Left renal cortex interstitium (tissue), 4 donors: Measurements from ENCODE around the gene MYH14. TPM values are rescaled to one million over a fixed set of nuclear protein-coding genes. Genes with fewer than 3 reads are reported as not detected.

ENCODE experiments used
- DNase-seq, 4 donors: peaks; one replicate each; pipeline ENCODE4 v3.0.0-alpha.2; 2013; ENCODE audit warnings: low read depth in 4 of 4, low spot score in 2 of 4, missing footprints in 1 of 4
- polyA plus RNA-seq, 4 donors: library from polyadenylated mRNA; unstranded; fragments of 120-200 nt; gene quantifications; one replicate each; pipeline ENCODE4 v1.2.1, GENCODE V29; 2013; ENCODE audit not compliant: insufficient read length in 4 of 4

Gene MYH14
- polyA plus RNA-seq, 4 donors: 20.0 to 31.9 (median 25.0) TPM

DNA sequence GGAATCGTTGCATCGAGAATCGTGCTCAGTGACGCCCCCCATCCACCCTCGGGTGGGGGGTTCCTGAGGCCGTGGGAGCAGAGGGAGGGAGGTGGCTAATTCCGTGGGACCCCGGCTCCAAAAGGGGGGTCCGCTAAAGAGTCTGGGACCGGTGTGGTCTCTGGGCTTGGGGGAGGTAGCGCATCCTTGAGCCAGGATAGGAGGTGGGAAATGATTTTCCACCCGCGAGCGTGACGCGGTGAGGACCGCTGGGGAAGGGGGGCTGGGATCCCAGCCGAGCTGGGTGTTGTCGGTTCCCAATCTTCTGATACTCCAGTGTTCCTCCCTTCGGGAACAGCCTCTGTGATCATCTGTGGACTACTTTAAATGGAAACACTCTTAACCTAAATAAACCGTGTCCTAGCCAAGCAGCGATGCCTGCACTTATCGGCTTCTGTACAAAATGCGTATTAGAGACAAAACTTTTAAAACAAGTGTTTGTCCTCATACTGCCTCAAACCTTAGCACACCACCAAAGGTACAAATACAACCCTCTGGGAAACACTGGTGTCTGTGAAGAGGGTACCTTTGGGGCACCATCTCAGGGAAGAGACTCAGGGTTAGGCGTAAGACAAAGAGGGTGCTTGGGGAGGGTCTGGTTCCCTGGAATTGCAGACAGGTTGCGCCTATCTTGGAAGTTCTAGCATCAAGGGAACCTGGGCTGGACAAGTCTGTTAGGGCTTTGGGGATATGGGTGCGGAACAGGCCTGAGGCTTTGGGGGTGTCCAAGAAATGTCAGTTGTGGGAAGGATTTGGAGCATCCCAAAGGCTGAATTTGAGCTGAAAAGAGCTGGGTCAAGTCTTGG is 109.8 kb downstream of the MYH14 start:
- DNase-seq: no peak

- DNase-seq: no peak
These were observed 110.6 kb downstream of the MYH14 start for GRCh38 chr19:50313812-50314536.

DNA sequence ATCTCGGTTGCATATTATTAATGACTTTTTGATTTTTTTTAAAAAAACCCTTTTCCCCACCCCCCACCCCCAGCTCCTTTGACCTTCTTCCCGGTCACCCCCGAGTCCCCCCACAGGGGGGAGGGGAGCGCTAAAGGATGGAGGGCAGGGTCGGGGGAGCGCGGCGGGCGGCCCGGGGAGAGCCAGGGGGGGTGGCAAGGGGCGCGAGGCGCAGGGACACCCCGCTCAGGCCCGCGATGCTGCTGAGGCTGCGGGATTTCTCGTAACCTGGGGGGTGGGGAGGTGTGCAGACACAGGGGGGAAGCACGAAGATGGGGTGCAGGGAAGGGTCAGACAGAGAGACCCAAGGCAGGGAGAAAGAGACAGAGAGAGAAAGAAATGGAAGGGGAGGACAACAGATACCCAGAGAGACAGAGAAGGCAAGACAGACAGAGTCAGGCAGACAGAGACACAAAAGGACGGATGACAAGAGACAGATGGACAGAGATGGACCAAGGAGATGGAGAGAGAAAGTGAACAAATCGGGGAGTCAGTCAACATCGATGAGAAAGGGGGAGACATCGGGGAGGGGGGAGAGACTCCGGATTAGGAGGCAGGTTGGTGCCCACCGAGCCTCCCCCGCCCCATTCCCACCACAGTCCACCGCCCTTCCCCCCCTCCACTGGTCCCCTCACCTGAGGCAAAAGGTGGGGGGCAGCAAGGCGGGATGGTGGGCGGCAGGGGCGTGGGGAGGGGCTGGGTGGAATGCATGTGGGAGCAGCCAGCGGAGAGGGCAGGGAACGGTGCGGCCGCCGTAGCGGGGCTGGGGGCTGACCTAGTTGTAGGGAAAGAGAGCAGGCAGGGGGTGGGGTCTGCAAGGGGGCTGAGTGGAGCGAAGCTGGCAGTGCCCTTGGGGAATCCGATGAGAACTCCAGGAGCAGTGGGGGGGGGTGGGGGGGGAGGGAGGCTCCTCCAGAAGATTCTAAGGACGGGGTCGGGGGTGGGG is 111.6 kb downstream of the MYH14 start:
- no peak for DNase-seq

DNA sequence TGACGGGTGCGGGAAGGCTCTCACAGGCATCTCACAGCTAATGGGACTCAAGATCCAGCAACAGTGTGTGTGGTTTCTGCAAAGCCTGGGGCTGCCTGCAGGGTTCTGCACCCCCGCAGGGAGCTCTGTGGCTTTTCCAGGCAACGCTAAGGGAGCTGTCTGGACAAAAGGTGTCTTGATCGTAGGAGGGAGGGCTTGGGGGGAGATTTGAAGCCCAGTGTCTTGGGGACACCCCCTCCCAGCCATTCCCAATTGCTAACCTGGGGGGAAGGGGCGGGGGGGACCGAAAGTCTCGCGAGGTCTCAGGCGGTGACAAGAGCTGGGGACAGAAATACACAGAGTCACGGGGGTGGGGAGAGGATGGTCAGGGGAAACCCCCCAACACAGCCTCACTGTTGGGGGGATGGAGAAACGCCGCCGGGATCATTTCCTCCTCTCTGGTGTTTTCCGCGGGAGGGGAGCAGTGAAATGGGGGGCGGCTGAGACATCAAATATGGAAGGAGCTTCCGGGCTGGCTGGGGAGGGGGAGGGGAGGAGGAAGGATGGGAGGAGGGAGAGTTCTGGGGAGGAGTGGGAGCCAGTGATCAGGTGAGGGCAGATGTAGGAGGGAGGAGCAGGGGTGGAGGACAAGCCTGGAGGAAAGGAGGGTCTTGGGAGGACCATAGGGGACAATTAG is 112.5 kb downstream of the MYH14 start:
- no peak for DNase-seq

DNA sequence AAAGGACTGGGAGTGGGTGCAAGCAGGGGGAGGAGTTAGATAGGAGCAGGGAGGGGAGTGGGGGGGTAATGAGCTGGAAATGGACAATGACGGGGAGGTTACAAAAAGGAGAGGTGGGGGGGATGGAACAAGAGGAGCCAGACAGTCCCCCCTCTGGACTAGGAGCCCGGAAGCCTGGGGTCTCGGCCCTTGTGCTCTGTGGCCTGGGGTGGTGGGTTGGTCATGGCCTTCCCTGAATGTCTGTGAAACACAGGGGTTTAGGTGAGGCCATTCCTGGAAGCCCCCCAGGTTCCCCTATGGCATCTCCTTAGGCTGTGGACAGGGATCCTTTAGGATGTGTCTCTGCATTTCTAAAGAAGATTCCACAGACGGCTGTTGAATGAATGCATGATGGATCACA is 113.7 kb downstream of the MYH14 start:
- no peak for DNase-seq

- no peak for DNase-seq
These were observed 115.0 kb downstream of the MYH14 start for GRCh38 chr19:50318438-50318837.

- DNase-seq: no peak
These were observed 115.7 kb downstream of the MYH14 start for GRCh38 chr19:50319156-50319555.

- no peak for DNase-seq
These were observed 116.6 kb downstream of the MYH14 start for GRCh38 chr19:50320051-50320450.

GRCh38 chr19:50320596-50320995 is 117.2 kb downstream of the MYH14 start:
- DNase-seq: no peak

GRCh38 chr19:50321831-50322230 is 118.4 kb downstream of the MYH14 start:
- DNase-seq: no peak

GRCh38 chr19:50322234-50322633 is 118.8 kb downstream of the MYH14 start:
- DNase-seq: no peak

- no peak for DNase-seq
These were observed 119.7 kb downstream of the MYH14 start for GRCh38 chr19:50322931-50323781.

DNA sequence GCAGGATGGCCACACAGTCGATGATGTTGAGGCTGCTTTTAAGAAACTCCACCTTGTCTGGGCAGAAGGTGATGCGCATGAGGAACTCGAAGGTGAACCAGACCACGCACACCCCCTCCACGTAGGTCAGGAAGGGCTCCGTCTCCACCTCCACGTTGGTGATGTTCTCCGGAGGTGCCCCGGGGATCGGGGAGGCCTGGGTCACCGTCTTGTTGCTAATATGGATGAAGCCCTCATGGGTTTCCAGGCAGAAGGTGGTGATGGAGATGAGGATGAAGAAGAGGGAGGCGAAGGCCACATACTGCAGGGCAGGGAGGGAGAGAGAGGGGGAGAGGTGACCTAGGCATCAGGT is 120.3 kb downstream of the MYH14 start:
- DNase-seq: no peak

GRCh38 chr19:50324331-50324730 is 120.9 kb downstream of the MYH14 start:
- DNase-seq: no peak

DNA sequence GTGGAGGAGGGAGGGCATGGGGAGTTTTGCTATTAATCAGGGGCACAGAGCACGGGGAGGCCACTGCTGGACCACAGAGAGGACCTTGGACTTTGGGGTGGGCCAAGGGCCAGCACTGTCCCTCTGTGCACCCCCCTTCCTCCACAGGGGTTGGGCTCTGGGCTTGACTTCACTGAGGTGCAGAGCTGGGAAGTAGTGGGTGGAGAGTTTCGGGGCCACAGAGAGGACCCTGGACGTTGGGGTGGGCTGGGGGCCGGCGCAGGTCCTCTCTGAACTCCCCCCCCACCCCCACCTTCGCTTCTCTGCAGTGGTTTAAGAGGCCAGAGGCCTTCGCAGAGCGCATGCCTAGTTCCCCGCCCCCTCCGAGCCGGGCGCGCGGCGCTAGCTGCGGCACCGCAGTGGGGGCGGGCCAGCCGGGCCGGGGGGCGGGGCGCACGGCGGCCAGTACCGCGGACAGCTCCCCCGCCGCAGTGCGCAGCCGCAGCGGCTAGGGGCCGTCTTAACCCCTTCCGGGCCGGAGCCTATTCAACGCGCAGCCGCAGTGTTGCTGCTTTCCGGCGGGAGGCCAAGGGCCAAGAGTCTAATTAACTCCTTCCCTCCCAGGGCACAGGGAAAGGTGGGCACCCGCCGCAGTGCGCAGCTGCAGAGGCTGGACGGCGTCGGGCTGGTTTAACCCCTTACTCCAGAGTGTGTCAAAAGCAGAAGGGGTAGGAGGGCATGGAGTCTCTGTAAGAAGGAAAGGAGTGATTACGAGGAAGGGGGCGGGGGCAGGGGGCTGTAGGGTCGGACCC is 122.1 kb downstream of the MYH14 start:
- no peak for DNase-seq

- no peak for DNase-seq
These were observed 122.8 kb downstream of the MYH14 start for GRCh38 chr19:50326101-50326664.

GRCh38 chr19:50327013-50327412 is 123.6 kb downstream of the MYH14 start:
- DNase-seq: no peak

DNA sequence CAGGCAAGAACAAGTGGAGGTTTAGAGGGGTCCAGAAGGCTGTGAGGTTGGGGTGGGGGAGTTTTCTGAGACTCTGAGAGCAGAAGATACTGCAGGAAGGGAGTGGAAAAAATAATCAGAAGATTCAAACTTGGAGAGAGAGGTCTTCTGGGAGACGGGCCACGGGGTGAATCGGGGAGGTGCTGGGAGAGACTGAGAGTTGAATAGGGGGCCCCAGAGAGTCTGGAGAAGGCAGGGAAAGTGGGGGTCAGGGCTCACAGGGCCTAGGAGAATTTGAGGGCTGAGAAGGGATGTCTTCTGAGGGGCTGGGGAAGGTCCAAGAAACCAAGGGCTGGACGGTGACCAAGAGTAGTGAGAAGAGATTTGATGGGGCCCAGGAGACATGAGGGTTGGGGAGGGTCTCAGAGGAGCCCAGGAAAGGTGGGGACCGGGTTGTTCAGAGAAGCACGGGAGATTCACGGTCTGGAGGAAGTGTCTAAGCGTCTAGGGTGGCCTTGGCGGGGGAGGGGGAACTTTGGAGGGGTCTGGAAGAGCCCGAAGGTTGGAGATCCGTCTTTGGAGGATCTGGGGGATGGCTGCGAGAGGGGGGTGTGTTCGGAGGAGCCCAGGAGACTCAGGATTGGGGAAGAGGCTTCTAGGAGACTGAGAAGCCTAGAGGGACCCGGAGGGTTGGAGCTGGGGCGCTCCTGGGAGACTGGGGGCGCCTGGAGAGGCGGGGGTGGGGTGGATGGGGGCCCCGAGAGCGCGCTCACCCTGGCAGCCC is 124.2 kb downstream of the MYH14 start:
- DNase-seq: no peak
